GM18498 (cell line): ENCODE measurements around the gene FXYD3.

ENCODE experiments used
- ATAC-seq: cut with Tn5 transposase; IDR thresholded peaks from one replicate; pipeline ENCODE4 v1.9.1; 2021; ENCODE audit warnings: mild to moderate bottlenecking, moderate library complexity; ENCODE audit not compliant: unreplicated experiment

FXYD3 gene

DNA sequence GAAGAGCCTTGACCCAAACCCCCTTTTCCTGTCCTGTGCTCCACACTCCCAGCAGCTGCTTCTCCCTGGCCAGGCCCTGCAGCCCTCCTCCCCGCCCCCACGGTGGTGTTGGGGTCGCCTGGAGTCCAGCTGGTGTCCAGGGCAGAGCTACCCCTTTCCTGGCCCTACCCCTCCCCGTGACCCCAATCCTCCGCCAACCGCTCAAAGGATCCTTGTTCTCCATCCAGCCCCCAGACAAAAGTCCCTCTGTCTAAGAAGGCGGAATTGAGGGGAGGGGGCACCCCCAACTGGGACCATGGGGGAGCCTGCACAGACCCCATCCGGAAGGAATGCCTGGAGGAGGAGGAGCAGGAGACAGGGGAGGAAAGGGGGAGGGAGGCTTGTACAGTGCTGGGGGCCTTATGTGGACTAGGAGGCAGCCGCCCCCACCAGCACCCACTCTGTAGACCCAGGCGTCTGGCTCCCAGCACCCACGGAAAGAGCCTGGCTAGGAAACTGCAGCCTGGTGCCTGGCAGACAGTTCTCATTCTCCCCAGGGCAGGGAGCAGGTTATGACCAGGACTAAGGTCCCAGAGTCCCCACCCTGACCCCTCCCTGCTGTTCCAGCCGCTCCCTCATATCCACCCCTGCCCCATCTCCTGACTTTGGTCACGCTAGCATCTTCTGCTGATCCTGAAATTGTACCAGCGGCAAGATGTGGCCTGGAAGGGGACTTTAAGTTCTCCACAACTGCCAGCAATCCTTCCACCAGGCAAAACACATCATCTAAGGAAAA, at the start of gene FXYD3:
TSS of gene FXYD3 (plus strand) at position 647 of the 775 bp plus-strand sequence. CDS start 3,554 bp downstream, outside the sequence.
- no peak for ATAC-seq

DNA sequence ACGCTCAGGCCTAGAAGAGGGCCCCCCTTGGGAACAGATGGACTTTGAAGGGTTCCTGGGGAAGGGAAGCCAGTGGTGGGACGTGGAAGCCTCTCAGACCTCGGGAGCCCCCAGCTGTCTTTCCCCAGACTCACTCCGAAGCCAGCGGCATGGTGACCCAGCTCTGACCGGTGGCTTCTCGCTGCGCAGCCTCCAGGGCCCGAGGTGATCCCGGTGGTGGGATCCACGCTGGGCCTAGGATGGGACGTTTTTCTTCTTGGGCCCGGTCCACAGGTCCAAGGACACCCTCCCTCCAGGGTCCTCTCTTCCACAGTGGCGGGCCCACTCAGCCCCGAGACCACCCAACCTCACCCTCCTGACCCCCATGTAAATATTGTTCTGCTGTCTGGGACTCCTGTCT, 49.5 kb upstream of the FXYD3 start:
- no peak for ATAC-seq

DNA sequence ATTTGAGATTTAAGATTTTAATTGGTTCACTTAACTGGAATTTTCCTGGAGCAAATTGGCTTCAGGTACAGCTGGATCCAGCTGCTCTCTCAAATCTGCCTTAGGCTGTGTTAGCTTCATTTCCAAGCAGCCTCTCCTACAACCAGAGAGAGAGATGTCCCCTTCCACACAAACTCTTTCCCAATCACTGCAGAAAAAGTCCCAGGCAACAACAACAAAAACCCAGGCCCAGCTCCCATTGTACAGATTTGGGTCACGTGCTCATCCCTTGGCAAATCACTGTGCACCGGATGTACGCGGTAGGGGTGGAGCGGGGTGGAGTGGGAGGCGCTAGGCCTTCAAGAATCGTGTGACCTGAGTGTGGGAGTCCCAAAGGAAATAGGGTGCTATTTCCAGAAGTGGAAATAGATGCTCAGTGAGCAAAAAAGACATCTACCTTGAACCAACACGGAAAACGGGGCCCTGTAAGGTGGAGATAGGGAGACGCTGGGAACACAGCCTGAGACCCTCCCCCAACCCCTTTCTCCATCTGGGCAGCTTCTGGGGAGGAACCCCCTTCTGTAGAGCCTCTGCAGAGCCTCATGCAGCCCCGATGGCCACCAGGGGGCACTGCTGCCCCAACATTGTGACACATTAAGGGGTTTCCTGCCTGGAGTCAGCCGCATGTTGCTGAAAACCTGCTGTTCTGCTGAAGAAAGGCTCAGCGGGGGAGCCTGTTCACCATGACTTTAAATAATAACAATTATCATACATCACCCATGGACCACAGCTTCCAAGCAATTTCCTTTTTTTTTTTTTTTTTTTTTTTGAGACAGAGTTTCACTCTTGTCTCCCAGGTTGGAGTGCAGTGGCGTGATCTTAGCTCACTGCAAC, 48.7 kb upstream of the FXYD3 start:
- ATAC-seq: peak; percentile 72

GRCh38 chr19:35068941-35069634, 46.5 kb upstream of the FXYD3 start:
- no peak for ATAC-seq

GRCh38 chr19:35069696-35070095, 45.9 kb upstream of the FXYD3 start:
- no peak for ATAC-seq

DNA sequence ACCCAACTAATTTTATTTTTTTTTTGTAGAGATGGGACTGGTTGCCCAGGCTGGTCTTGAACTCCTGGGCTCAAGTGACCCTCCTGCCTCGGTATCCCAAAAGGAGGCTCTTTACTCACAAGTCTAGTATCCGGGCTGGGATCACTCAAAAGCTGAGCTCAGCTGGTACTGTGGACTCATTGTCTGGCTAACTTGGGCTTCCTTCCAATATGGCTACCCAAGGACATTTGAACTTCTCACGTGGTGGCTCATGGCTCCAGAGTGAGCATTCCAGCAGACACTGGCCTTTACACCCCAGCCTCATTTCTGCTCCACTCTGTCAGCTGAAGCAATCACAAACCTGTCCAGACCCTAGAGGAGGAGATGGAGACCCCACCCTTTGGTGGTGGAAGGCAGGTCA, 45.2 kb upstream of the FXYD3 start:
- ATAC-seq: no peak

- no peak for ATAC-seq
These were observed 42.1 kb upstream of the FXYD3 start for GRCh38 chr19:35073516-35073915.

GRCh38 chr19:35073941-35074340, 41.7 kb upstream of the FXYD3 start:
- no peak for ATAC-seq

- no peak for ATAC-seq
These were observed 41.0 kb upstream of the FXYD3 start for GRCh38 chr19:35074426-35075201.

- no peak for ATAC-seq
These were observed 40.2 kb upstream of the FXYD3 start for GRCh38 chr19:35075202-35076025.

GRCh38 chr19:35076026-35076370, 39.6 kb upstream of the FXYD3 start:
- no peak for ATAC-seq

DNA sequence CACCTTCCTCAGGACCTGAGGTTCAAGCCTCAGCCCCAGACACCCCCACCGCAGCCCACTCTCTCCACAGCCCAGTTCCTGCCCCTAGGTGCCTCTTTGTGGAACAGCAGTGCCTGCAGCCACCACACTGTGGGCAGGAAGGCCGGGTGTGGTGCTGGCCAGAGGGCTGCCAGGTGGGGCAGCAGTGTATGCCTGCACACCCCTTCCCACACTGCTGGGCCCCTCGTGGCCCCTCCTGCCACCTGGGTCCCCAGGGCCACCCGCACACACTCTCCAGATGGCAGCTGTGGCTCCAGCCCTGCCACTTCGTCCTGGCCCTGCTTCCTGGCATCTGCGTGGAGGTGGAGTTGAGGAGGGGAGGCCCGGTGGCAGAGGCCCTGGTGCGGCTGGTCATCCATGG, 39.0 kb upstream of the FXYD3 start:
- no peak for ATAC-seq

- ATAC-seq: no peak
These were observed 38.0 kb upstream of the FXYD3 start for GRCh38 chr19:35077411-35078223.

DNA sequence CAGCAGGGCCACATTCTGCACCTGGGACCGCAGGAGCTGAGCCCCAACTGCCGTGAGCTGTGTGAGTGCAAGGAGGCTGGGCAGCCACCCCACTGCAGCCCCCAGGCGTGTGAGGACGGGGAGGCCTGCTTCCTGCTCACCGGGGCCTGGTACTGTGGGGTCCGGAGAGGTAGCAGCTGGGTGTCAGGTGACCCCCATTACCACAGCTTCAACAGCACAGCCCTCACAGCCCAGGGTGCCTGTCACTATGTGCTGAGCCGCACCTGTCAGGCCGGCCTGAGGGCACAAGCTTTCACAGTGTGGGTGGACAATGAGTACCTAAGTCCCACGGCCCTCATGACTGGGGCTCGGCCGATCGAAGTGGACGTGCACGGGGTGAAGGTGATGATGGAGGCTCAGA, 35.8 kb upstream of the FXYD3 start:
- no peak for ATAC-seq

- ATAC-seq: no peak
These were observed 34.9 kb upstream of the FXYD3 start for GRCh38 chr19:35080613-35081170.

- no peak for ATAC-seq
These were observed 34.4 kb upstream of the FXYD3 start for GRCh38 chr19:35081201-35081600.

DNA sequence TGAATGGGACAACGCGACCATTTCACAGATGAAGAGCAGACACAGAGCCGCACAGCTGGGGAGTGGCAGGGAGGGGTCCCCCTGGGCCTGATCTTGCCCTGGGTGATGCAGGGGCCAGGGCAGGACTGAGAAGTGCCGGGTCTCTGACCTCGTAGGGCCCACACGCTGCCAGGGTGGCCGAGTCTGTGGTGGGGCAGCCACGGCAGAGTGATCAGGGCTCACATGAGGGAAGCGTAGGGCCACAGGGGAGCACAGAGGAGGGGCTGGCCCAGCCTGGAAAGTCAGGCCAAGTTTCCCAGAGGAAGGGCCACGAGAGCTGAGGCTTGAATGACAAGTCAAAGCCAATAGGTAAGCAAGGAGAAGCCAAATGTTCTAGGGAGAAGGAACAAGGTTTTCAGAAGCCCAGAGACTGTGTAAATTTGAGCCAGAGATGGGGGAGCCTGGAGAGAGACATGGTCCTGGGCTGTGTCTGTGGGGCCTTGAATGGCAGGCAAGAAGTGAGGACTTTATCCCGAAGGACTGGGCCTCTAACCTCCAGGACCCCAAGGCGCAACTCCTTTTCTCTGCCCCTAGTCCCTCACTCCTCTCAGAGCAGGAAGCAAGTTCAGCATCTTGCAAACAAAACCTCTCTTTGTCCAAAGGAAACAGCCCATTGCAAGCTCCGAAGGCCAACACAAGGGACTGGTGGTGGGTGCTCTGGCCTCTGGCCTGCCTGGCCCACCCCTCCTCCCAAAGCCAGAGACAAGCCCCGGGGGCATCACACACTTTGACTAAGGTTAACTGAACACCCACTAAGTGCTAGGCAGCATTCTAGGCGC, 31.7 kb upstream of the FXYD3 start:
- no peak for ATAC-seq

DNA sequence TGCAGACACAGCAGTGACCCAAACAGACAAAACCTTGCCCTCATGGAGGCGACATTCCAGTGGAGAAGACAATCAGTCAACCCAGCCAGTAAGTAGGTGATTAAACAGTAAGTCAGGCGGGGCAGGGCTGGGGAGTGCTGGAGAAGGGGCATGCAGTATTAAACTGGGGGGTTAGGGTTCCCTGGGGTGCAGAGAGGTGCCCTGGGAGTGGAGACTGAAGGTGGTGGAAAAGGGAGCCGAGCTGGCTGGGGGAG, 31.2 kb upstream of the FXYD3 start:
- ATAC-seq: no peak
